GM21723 (cell line): ENCODE measurements around the gene IDE.

Experiments
- ATAC-seq: cut with Tn5 transposase; IDR thresholded peaks from one replicate; pipeline ENCODE4 v1.9.1; 2021; ENCODE audit warnings: mild to moderate bottlenecking, moderate library complexity; ENCODE audit not compliant: unreplicated experiment

IDE gene

GRCh38 chr10:92567952-92568600 lies 5.8 kb downstream of the IDE start:
- peak; percentile 71 for ATAC-seq

DNA sequence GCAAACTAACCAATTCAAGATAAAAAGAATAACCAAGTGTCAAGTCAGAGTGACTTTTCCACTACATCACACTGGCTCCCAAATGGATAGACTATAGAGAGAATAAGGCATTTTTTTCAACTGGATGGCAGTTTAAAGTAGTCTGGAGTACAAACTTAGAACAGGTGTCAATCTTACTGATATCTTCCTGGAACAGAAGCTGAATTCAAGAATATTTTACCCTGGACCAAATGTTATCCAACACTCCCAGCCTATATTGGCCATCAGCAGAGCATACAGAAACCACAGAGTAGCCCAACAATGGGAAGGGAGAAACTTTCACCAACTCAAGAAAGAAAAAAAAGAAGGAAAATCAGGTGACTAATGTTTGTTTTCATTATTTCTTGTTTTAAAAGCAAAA lies 11.5 kb downstream of the IDE start:
- ATAC-seq = no peak

GRCh38 chr10:92559046-92559445 lies 14.8 kb downstream of the IDE start:
- ATAC-seq = no peak

DNA sequence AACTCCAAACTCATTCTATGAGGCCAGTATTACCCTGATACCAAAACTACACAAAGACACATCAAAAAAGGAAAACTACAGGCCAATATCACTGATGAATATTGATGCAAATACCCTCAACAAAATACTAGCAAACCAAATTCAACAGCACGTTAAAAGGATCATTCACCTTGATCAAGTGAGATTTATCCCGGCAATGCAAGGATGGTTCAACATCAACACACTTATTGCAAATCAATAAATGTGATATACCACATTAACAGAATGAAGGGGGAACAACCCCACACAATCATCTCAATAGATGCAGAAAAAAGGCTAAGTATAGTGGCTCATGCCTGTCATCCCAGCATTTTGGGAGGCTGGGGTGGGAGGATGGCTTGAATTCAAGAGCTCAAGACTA lies 19.9 kb downstream of the IDE start:
- no peak for ATAC-seq

DNA sequence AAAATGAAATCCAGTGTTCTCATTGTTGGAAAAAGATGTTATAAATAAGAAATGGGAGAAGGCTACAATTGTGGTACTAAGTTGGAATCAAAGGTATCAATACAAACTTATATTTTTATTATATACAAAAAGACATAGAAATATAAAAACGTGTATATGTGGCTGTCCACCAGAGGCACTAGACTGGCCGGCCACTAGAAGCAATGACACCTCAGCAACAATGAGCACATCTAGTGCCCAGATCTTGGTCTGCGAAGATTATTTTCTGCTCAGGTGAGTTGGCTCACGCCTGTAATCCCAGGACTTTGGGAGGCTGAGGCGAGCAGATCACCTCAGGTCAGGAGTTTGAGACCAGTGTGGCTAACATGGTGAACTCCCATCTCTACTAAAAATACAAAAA lies 21.6 kb downstream of the IDE start:
- ATAC-seq = no peak

GRCh38 chr10:92550924-92551323 lies 23.0 kb downstream of the IDE start:
- ATAC-seq = no peak

GRCh38 chr10:92547676-92548075 lies 26.2 kb downstream of the IDE start:
- ATAC-seq = no peak

DNA sequence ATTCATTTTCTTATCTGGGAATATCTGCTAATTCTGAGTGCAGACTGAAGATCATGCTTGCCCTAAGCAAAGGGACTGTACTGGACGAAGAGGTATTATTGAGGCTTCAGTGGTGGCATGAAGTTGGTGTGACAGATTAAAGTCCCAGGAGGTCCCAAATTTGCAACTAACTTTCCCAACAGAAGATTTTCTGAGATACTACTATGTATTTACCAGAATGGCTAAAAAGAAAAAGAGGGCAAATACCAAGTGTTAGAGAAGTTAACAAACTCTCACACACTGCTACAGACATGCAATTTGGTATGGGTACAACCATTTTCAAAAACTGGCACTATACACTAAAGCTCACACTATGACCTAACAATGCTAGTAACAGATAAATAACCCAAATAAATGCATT lies 28.3 kb downstream of the IDE start:
- no peak for ATAC-seq

GRCh38 chr10:92544296-92544695 lies 29.6 kb downstream of the IDE start:
- ATAC-seq = peak; percentile 56

DNA sequence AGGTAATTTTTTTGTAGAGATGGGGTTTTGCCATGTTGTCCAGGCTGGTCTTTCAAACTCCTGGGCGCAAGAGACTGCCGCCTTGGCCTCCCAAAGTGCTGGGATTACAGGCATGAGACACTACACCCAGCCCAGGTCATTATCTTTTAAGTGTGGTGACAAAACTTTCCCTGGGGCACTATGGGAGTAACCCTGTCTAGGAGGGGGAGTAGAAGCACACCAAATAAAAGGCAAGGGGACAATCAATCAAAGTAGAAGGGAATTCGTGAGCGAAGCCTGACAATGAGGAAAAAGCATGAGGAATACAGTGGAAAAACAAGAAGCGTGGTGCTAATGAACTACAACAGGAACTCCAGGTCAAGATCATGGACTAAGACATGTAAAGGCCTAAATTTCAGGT lies 31.4 kb downstream of the IDE start:
- ATAC-seq = no peak

GRCh38 chr10:92541583-92541982 lies 32.3 kb downstream of the IDE start:
- no peak for ATAC-seq

DNA sequence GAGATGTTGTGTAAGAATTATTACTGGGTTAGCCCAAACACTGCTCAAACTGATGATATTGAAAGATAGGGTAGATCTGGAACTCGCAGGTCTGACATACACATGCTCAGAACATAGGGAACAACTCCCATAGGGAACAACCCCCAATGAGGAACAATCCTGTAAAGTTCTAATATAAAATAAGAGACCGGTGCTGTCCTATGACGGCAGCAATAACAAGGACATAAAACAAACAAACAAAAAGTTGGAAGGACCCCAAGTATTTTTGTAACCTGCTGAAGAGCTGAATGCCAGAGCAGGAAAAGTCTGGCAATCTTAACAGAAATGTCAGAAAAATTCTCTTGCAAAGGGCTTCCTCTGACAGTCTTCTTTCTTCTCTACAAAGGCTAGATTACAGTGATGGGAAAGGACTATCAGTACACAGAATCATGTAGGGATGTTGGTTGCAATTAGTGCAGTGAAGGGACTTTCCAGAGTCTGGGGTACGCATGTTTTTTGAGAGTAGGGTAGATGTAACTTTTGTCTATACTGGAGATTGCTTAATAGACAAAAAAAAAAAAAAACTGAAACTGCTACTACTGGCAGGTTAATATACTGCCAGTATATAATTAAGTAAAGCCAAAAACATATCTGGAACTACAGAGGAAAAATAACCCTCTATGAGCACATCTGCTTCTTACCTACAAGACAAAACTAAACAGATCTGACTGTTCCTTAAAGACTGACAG lies 35.5 kb downstream of the IDE start:
- ATAC-seq = no peak

GRCh38 chr10:92530891-92531535 lies 42.9 kb downstream of the IDE start:
- no peak for ATAC-seq

DNA sequence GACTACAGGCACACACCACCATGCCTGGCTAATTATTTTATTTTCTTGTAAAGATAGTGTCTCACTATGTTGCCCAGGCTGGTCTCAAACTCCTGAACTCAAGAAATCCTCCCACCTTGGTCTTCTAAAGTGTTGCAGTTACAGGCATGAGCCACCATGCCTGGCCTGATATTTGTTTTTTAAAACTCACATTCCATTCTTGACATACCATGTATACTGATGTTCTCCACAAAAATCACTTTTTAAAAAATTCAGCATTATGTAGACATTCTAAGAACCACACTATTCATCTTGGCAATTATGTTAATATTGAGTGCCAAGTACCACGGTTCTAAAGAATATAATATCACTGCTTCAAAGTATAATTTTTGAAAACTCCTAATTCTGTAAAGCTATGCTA lies 43.5 kb downstream of the IDE start:
- no peak for ATAC-seq

- ATAC-seq = no peak
Observed at GRCh38 chr10:92527716-92528115, 46.2 kb downstream of the IDE start.

GRCh38 chr10:92523639-92524038 lies 50.3 kb downstream of the IDE start:
- no peak for ATAC-seq

GRCh38 chr10:92517034-92517655 lies 56.7 kb downstream of the IDE start:
- ATAC-seq = no peak

DNA sequence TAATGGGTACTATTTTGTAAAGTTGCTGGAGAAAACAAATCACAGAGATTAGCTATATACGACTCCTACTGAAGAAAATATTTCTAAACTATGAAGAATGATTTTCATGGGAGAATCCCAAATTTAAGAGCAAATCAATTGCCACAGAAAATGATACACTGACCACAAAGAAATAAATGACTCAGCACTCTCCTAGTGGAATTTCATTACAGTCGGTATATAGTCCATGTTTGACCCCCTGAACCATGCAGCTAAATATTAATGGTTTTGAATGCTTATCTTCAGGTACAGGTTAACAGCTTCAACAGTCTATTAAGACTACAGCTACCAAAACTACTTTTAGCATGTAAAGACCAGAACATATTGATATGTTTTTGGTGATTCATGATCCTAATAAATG lies 65.0 kb downstream of the IDE start:
- ATAC-seq = no peak

DNA sequence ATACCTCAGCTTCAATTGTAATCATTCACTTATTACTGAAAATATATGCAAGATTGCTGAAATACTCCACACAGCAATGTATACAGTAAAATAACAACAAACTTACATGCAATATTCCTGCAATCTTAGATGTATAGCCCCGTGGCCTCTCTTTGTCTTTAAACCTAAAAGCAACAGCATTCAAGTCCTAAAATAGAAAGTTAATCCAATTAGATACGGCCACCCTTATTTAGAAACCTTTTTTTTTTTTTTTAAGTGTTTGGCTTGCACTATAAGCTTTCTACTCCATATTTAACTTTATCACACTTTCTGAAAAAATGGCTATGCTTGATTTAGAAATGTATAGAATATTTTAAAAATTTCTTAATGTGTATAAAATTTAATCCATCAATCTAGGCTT lies 67.6 kb downstream of the IDE start:
- ATAC-seq = no peak

DNA sequence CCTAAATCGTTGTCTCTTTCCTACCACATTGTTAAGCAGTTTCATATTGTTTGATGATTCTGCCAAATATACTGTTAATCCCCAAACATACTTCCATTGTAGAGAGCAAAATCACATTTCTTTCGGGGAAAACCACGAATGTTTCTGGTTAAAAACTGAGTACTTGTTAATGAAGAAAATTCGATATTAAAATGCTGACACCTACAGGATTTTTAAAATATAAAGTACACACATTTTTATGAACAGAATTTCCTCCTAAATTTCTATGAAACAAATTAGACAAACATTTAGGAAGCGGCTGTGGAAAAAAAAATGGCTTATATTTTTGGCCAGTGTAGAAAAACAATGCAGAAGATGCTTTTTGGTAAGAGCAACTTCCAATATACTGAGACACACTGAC lies 68.8 kb downstream of the IDE start:
- no peak for ATAC-seq

GRCh38 chr10:92502296-92502808 lies 71.5 kb downstream of the IDE start:
- ATAC-seq = no peak

GRCh38 chr10:92493362-92493761 lies 80.5 kb downstream of the IDE start:
- ATAC-seq = no peak
